WTC11 (cell line): ENCODE measurements around the gene TOR3A. TPM values are rescaled to one million over a fixed set of nuclear protein-coding genes. Genes with fewer than 3 reads are reported as not detected.

Experiments used
- ATAC-seq: fragments of 200-7000 bp; cut with Tn5 transposase; 2 replicates; pipeline ENCODE4 v1.10.0; 2021; ENCODE audit warnings: mild to moderate bottlenecking, moderate library complexity
- CTCF ChIA-PET: fragments of 300-600 bp; sonication (Branson Sonifier 250); formaldehyde crosslinking; loops from one replicate; lab custom pipeline; 2021; ENCODE audit warnings: antibody characterized with exemption; lab: Charles Lee
- POLR2A ChIA-PET: fragments of 350-600 bp; sonication (Branson Sonifier 250); formaldehyde crosslinking; loops from one replicate; lab custom pipeline; 2021; ENCODE audit warnings: antibody characterized with exemption; lab: Charles Lee
- DNase-seq: peaks from one replicate; pipeline ENCODE4 v3.0.0; 2021; ENCODE audit warnings: low spot score
- H3K27ac Mint-ChIP-seq: 2 replicates; pipeline ENCODE4 v1.8.0; 2021; ENCODE audit warnings: mixed read lengths
- H3K27me3 Mint-ChIP-seq: 2 replicates; pipeline ENCODE4 v1.8.0; 2021; ENCODE audit warnings: low read depth, mild to moderate bottlenecking, moderate library complexity, mixed read lengths
- H3K36me3 Mint-ChIP-seq: 2 replicates; pipeline ENCODE4 v1.8.0; 2021; ENCODE audit warnings: mixed read lengths
- H3K4me1 Mint-ChIP-seq: 2 replicates; pipeline ENCODE4 v1.8.0; 2022; ENCODE audit warnings: mixed read lengths
- H3K4me3 Mint-ChIP-seq: 2 replicates; pipeline ENCODE4 v1.8.0; 2021; ENCODE audit warnings: mild to moderate bottlenecking, moderate library complexity, mixed read lengths
- H3K9me3 Mint-ChIP-seq: 2 replicates; pipeline ENCODE4 v1.8.0; 2021; ENCODE audit warnings: mixed read lengths
- GABPB1 ChIP-seq: sonication (generic); formaldehyde crosslinking; IDR thresholded peaks from 2 replicates; pipeline ENCODE4 v1.8.1; 2023; ENCODE audit warnings: mild to moderate bottlenecking, missing genetic modification reagents
- KAT7 ChIP-seq: sonication (generic); formaldehyde crosslinking; IDR thresholded peaks from 2 replicates; pipeline ENCODE4 v1.8.1; 2023; ENCODE audit warnings: missing genetic modification reagents, mild to moderate bottlenecking, borderline replicate concordance
- PRRX2 ChIP-seq: fragments of 250-450 bp; sonication (Bioruptor Pico); IDR thresholded peaks from 2 replicates; pipeline ENCODE4 v1.8.0; 2021; ENCODE audit warnings: mild to moderate bottlenecking
- SP1 ChIP-seq: sonication (generic); formaldehyde crosslinking; conservative IDR thresholded peaks from 2 replicates; pipeline ENCODE4 v1.8.1; 2022; ENCODE audit warnings: missing genetic modification reagents
- total RNA-seq: library from RNA; stranded (reverse); gene quantifications from 3 replicates; pipeline ENCODE4 v1.2.3, GENCODE V29; 2021
- TF ChIP-seq, protein P1 (sequence below): sonication (generic); formaldehyde crosslinking; IDR thresholded peaks from 2 replicates; pipeline ENCODE4 v1.8.1; 2023; ENCODE audit warnings: mild to moderate bottlenecking, missing genetic modification reagents
- TF ChIP-seq, protein P2 (sequence below): sonication (generic); formaldehyde crosslinking; IDR thresholded peaks from 2 replicates; pipeline ENCODE4 v1.8.1; 2023; ENCODE audit warnings: mild to moderate bottlenecking, missing genetic modification reagents, borderline replicate concordance

TOR3A gene
- total RNA-seq, 1 experiment from 2014 or later = 20.5 TPM

DNA sequence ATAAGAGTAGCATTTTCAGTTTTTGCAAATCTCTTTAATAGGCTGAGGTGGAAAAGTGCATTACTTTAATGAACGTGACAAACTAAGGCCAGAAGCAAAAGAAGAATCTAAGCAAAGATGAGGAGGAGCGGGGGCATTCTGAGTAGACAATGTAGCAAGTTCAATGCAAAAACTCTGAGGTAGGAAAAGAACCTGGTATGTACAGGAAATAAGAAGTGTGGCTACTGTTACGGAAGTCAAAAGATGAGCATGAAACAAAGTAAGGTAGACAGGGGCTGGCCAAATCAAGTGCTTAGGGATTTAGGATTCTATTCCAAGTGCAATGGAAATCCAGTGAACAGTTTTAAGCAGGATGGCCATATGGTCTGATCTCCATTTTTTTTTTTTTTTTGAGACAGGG is 63.7 kb downstream of the TOR3A start:
- CTCF ChIA-PET = no interaction called here
- Mint-ChIP-seq H3K27me3 (no peaks in the 10 kb centered on the region), H3K4me3 (no peak overlapping the region), H3K36me3 (peaks cover 14% of the 10 kb centered on the region), H3K27ac (no peak overlapping the region)
- TF ChIP-seq, protein P1, sequence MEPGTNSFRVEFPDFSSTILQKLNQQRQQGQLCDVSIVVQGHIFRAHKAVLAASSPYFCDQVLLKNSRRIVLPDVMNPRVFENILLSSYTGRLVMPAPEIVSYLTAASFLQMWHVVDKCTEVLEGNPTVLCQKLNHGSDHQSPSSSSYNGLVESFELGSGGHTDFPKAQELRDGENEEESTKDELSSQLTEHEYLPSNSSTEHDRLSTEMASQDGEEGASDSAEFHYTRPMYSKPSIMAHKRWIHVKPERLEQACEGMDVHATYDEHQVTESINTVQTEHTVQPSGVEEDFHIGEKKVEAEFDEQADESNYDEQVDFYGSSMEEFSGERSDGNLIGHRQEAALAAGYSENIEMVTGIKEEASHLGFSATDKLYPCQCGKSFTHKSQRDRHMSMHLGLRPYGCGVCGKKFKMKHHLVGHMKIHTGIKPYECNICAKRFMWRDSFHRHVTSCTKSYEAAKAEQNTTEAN (CRISPR knock-in tag) = no peak
- TF ChIP-seq KAT7 (no peak), PRRX2 (no peak), GABPB1 (no peak), SP1 (CRISPR knock-in tag) (no peak)
- TF ChIP-seq, protein P2, sequence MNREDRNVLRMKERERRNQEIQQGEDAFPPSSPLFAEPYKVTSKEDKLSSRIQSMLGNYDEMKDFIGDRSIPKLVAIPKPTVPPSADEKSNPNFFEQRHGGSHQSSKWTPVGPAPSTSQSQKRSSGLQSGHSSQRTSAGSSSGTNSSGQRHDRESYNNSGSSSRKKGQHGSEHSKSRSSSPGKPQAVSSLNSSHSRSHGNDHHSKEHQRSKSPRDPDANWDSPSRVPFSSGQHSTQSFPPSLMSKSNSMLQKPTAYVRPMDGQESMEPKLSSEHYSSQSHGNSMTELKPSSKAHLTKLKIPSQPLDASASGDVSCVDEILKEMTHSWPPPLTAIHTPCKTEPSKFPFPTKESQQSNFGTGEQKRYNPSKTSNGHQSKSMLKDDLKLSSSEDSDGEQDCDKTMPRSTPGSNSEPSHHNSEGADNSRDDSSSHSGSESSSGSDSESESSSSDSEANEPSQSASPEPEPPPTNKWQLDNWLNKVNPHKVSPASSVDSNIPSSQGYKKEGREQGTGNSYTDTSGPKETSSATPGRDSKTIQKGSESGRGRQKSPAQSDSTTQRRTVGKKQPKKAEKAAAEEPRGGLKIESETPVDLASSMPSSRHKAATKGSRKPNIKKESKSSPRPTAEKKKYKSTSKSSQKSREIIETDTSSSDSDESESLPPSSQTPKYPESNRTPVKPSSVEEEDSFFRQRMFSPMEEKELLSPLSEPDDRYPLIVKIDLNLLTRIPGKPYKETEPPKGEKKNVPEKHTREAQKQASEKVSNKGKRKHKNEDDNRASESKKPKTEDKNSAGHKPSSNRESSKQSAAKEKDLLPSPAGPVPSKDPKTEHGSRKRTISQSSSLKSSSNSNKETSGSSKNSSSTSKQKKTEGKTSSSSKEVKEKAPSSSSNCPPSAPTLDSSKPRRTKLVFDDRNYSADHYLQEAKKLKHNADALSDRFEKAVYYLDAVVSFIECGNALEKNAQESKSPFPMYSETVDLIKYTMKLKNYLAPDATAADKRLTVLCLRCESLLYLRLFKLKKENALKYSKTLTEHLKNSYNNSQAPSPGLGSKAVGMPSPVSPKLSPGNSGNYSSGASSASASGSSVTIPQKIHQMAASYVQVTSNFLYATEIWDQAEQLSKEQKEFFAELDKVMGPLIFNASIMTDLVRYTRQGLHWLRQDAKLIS (CRISPR knock-in tag) = no peak
- TF ChIP-seq, all 79 proteins: peak for 0
- Mint-ChIP-seq H3K4me1 (peaks cover 17% of the 10 kb centered on the region), H3K9me3 (peaks cover 6% of the 10 kb centered on the region)
- ATAC-seq (no peak), DNase-seq (no peak)
- POLR2A ChIA-PET = no interaction called here

Other genes with a start within 250 kb of the TOR3A start
- not detected in 3 replicates for gene ANGPTL1, start 211.0 kb upstream of the TOR3A start, total RNA-seq
- gene FAM20B, start 56.2 kb upstream of the TOR3A start, total RNA-seq = 36.1 to 37.6 TPM (median 36.7 TPM) in 3 replicates
- 18.3 to 20.1 TPM (median 19.2 TPM) in 3 replicates for gene ABL2, start 147.6 kb downstream of the TOR3A start, total RNA-seq
- 2.3 to 3.0 TPM (median 2.7 TPM) in 3 replicates for gene SOAT1, start 211.7 kb downstream of the TOR3A start, total RNA-seq